Astrocyte of the cerebellum (primary cell): ENCODE data around the gene KRABD2.
"Not testable (repeated sequence)": the region's sequence is repeated elsewhere in the genome, so short reads cannot be mapped to it uniquely, and the experiment has no call there.

Source experiments
- DNase-seq: peaks from one replicate; pipeline ENCODE4 v3.0.0-alpha.2; 2011; ENCODE audit warnings: low read depth
- H3K4me3 ChIP-seq: 2 replicates; pipeline ENCODE4 v1.5.1; 2011; ENCODE audit warnings: mild to moderate bottlenecking, low read depth, low read length, moderate library complexity
- in situ Hi-C: cut with HindIII; loops from 2 replicates; pipeline ENCODE4 v1.10.0; 2017; ENCODE audit warnings: low sequenced_read_pairs
- TF ChIP-seq, protein P1 (sequence below): IDR thresholded peaks from 2 replicates; pipeline ENCODE4 v1.5.1; 2012; ENCODE audit warnings: low read length, low read depth, moderate library complexity, mild to moderate bottlenecking; ENCODE audit errors: missing control alignments

KRABD2 gene

DNA sequence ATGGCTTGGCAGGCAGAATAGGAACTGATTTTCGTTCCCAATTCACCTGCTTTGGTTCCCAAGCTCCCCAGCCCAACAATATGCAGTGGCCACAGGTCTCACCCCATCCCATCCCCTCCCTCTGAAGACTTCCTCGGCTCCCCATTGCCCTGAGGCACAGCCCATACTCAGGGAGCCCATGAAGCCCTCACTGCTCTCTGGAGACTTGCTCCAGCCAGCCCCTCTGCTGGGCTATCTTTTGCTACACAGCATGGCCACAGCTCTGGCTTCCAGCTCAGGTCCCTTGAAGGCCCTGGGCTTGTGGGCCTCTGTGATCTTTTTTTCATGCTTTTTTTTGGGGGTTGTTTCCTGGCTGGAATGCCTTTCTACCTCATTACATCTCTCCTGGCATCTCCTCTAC lies 29.7 kb upstream of the KRABD2 start:
- DNase-seq = no peak
- TF ChIP-seq, protein P1, sequence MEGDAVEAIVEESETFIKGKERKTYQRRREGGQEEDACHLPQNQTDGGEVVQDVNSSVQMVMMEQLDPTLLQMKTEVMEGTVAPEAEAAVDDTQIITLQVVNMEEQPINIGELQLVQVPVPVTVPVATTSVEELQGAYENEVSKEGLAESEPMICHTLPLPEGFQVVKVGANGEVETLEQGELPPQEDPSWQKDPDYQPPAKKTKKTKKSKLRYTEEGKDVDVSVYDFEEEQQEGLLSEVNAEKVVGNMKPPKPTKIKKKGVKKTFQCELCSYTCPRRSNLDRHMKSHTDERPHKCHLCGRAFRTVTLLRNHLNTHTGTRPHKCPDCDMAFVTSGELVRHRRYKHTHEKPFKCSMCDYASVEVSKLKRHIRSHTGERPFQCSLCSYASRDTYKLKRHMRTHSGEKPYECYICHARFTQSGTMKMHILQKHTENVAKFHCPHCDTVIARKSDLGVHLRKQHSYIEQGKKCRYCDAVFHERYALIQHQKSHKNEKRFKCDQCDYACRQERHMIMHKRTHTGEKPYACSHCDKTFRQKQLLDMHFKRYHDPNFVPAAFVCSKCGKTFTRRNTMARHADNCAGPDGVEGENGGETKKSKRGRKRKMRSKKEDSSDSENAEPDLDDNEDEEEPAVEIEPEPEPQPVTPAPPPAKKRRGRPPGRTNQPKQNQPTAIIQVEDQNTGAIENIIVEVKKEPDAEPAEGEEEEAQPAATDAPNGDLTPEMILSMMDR = no peak
- H3K4me3 ChIP-seq = no peak overlapping the region
- in situ Hi-C loops = loop anchor here (25.0 kb wide), 1 partner anchor 356 kb away; the partner anchor contains the start of gene SPDYE4

DNA sequence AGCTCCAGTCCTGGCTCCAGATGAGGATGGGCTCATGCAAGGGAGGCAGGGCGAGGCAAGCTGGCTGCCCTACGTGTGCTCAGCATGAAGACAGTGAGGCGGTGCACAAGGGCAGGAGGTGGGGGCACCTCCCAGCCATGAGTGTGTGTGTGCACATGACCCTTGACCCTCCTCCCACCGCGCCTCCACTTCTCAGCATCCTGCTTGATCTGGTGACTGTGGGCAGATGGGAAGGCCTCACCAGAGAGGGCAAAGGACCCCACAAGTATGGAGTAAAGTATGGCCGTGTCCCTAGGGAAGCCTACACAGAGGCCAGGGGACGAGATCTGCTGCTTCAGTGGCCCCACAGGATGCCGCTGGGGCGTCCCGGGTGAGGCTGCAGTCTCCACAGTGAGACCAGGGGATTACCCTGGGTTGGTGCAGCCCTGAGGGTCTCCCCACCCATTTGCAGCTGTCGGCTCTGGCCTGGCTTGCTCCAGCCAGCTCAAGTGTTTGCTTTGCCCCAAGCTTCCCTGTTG lies 29.1 kb upstream of the KRABD2 start:
- in situ Hi-C loops = loop anchor here (25.0 kb wide), 1 partner anchor 357 kb away; the partner anchor contains the start of gene SPDYE4
- DNase-seq = no peak
- no peak overlapping the region for H3K4me3 ChIP-seq
- TF ChIP-seq, protein P1 = no peak

DNA sequence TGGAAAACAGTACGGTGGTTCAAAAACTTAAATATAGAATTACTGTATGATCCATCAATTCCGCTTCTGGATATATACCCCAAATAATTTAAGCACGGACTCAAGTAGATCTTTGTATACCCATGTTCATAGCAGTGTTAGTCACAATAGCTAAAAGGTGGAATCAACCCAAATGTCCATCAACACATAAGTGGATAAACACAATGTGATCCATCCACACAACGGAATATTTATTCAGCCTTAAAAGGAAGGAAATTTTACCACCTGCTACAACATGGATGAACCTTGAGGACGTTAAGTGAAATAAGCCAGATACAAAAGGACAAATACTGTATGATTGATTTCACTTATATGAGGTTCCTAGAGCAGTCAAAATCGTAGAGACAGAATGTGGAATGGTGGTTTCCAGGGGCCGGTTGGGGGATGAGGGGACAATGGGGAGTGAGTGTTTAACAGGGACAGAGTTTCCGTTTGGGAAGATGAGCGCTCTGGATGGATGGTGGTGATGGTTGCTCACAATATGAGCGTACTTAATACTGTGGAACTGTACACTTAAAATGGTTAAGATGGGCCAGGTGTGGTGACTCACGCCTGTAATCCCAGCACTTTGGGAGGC lies 26.5 kb upstream of the KRABD2 start:
- H3K4me3 ChIP-seq = no peak overlapping the region
- DNase-seq = no peak
- in situ Hi-C loops = loop anchor here (25.0 kb wide), 1 partner anchor 359 kb away; the partner anchor contains the start of gene SPDYE4
- TF ChIP-seq, protein P1 = no peak

DNA sequence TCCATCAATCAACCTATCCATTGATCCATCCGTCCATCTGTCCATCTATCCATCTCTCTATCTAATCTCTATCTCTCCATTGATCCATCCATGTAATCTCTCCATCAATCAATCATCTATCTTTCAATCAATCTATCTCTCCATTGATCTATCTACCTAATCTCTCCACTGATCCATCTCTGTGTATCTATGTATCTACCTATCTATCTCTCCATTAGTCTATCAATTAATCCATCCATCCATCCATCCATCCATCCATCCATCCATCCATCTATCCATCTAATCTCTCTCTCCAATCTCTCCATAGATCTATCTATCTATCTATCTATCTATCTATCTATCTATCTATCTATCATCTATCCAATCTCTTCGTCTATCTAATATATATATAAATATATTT lies 24.6 kb upstream of the KRABD2 start:
- in situ Hi-C loops = loop anchor here (25.0 kb wide), 1 partner anchor 361 kb away; the partner anchor contains the start of gene SPDYE4
- no peak for DNase-seq
- TF ChIP-seq, protein P1 = no peak
- no peak overlapping the region for H3K4me3 ChIP-seq

DNA sequence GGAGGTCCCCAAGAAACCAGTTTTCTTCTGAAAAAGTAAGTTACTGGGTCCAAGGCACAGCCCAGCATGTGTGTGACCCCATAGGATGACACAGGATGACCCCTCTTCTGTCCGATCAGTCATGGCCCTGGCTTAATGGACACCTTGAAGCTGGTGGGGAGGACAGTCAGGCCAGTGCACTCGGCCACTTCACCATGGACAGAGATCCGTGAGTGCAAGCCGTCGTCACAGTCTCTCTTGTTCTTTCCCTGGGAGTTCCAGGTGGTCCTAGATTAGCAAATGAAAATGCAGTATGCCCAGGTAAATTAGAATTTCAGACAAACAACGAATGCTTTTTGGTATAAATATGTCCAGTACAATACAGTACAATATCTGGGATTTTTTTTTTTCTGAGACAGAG lies 22.5 kb upstream of the KRABD2 start:
- H3K4me3 ChIP-seq = no peak overlapping the region
- in situ Hi-C loops = no loop called here
- TF ChIP-seq, protein P1 = no peak
- no peak for DNase-seq

DNA sequence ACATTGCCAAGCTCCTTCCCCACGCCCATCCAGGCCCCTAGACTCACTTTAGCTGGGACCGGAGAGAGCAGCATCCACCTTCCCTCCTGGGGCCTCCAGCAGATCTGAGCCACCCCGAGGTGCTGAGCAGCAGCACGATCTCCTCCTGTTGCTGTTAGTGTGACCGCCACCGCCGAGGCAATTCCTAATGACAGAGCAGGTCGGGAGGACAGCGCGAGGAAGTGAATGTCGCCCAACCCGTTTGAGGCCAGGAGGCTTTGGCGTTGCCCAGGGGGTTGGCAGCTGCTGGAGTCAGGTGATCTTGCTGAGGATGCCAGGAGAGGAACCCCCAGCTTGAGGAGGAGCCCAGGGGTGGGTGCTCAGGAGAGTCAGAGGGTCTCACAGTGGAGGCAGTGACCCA lies 21.1 kb upstream of the KRABD2 start, which contains the start of gene RNF222:
RNF222 (minus strand) TSS at position 192 of the 400 bp plus-strand sequence. CDS start 4,366 bp downstream, outside the sequence.
- no peak within 1 kb of the TSS for H3K4me3 ChIP-seq
- TF ChIP-seq, protein P1 = no peak
- no peak for DNase-seq
- in situ Hi-C loops = no loop called here

DNA sequence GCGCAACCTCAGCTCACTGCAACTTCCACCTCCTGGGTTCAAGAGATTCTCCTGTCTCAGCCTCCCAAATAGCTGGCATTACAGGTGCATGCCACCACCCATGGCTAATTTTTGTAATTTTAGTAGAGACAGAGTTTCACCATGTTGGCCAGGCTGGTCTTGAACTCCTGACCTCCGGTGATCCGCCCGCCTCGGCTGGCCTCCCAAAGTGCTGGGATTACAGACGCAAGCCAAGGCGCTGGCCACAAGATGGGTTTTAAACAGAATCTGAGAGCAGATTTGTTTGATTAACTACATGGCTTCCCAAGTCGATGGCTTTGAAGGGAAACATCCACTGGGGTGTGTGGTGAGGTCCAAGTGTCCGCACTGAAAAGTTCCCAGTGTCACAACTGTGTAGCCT lies 18.0 kb upstream of the KRABD2 start:
- H3K4me3 ChIP-seq, DNase-seq, in situ Hi-C loops: not testable (repeated sequence)
